ENCODE data around the gene SPEM3.

DNA sequence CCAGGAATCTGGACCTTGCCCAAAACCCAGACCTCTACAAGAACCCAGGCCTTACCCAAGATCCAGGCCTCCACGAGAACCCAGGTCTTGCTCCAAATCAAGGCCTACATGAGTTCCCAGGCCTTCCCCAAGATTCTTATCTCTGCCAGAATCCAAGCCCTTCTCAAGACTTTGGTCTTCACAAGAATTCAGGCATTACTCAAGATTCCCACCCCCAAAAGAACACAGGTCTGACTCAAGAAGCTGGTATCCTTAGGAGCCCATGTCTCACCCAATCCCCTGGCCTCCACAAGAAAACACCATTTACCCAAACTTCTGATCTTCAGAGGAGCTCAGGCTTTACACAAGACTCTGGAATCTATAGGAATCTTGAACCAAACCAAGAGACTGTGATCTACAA lies 2.6 kb downstream of the SPEM3 start:
- TF ChIP-seq, protein P1, sequence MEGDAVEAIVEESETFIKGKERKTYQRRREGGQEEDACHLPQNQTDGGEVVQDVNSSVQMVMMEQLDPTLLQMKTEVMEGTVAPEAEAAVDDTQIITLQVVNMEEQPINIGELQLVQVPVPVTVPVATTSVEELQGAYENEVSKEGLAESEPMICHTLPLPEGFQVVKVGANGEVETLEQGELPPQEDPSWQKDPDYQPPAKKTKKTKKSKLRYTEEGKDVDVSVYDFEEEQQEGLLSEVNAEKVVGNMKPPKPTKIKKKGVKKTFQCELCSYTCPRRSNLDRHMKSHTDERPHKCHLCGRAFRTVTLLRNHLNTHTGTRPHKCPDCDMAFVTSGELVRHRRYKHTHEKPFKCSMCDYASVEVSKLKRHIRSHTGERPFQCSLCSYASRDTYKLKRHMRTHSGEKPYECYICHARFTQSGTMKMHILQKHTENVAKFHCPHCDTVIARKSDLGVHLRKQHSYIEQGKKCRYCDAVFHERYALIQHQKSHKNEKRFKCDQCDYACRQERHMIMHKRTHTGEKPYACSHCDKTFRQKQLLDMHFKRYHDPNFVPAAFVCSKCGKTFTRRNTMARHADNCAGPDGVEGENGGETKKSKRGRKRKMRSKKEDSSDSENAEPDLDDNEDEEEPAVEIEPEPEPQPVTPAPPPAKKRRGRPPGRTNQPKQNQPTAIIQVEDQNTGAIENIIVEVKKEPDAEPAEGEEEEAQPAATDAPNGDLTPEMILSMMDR (IDR thresholded peaks at IDR 0.05; ENCODE audit: low read depth, low read length): no peak
- TF ChIP-seq EZH2phosphoT487 (IDR thresholded peaks at IDR 0.05; ENCODE audit: low read depth): no peak
